ENCODE results near the gene OR2M4.
"Not testable (repeated sequence)": the region's sequence is repeated elsewhere in the genome, so short reads cannot be mapped to it uniquely, and the experiment has no call there.

Gene OR2M4

GRCh38 chr1:248268178-248268577 lies 37.0 kb downstream of the OR2M4 start:
- no peak overlapping the region for H3K27ac ChIP-seq (ENCODE audit: low read length, poor library complexity, severe bottlenecking)
- H2BK15ac ChIP-seq (ENCODE audit: low read depth, poor library complexity, severe bottlenecking), result no peak overlapping the region
- H2BK5ac ChIP-seq (ENCODE audit: low read depth, low read length, poor library complexity, severe bottlenecking), result no peak overlapping the region
- H3K27me3 ChIP-seq (ENCODE audit: control insufficient read depth in 1 of 2, insufficient read depth in 1 of 2, low read length in 2 of 2), result no peaks in the 10 kb centered on the region
- H3K79me1 ChIP-seq (replicated peaks; ENCODE audit: low read length, poor library complexity, severe bottlenecking), result no peaks in the 10 kb centered on the region
- H2AK5ac ChIP-seq (ENCODE audit: low read length, severe bottlenecking), result no peak overlapping the region
- no peaks in the 10 kb centered on the region for H3K36me3 ChIP-seq (ENCODE audit: control insufficient read depth in 1 of 2, insufficient read depth in 2 of 2, low read depth in 1 of 2, low read length in 2 of 2)
- no peak overlapping the region for H3K4me2 ChIP-seq (ENCODE audit: low read length, poor library complexity, severe bottlenecking)
- H3K4ac ChIP-seq (ENCODE audit: low read depth in 1 of 2, low read length in 2 of 2), result no peak overlapping the region
- H4K91ac ChIP-seq (ENCODE audit: low read length), result no peak overlapping the region
- no peak overlapping the region for H2BK12ac ChIP-seq (ENCODE audit: low read length in 2 of 2)
- H3K4me1 ChIP-seq (ENCODE audit: control insufficient read depth, insufficient read depth, low read depth, low read length), result no peaks in the 10 kb centered on the region
- H2BK120ac ChIP-seq (ENCODE audit: low read depth, low read length), result no peak overlapping the region
- no peak overlapping the region for H3K4me3 ChIP-seq (ENCODE audit: insufficient read depth in 1 of 2, low read depth in 1 of 2, low read length in 2 of 2)
- H4K8ac ChIP-seq (ENCODE audit: low read length), result no peak overlapping the region
- DNase-seq, result no peak
- H3K9ac ChIP-seq (ENCODE audit: low read length), result no peak overlapping the region
- no peak overlapping the region for H3K18ac ChIP-seq (ENCODE audit: low read depth in 1 of 2, low read length in 2 of 2)
- H2AFZ ChIP-seq (ENCODE audit: low read depth, low read length), result no peak overlapping the region
- peaks cover 28% of the 10 kb centered on the region for H3K9me3 ChIP-seq (ENCODE audit: control insufficient read depth, low read length)
- no peak overlapping the region for H3K23ac ChIP-seq (ENCODE audit: low read length in 2 of 2)
- 86% methylated on average over 3 of the region's 4 CpGs for WGBS
- no peak overlapping the region for H3K14ac ChIP-seq (ENCODE audit: low read length in 2 of 2)

- H3K4ac ChIP-seq (ENCODE audit: low read depth in 1 of 2, low read length in 2 of 2); H3K9ac ChIP-seq (ENCODE audit: low read length); H3K27ac ChIP-seq (ENCODE audit: low read length, poor library complexity, severe bottlenecking); H4K8ac ChIP-seq (ENCODE audit: low read length); H3K18ac ChIP-seq (ENCODE audit: low read depth in 1 of 2, low read length in 2 of 2); H4K91ac ChIP-seq (ENCODE audit: low read length); H3K79me1 ChIP-seq (replicated peaks; ENCODE audit: low read length, poor library complexity, severe bottlenecking); H3K27me3 ChIP-seq (ENCODE audit: control insufficient read depth in 1 of 2, insufficient read depth in 1 of 2, low read length in 2 of 2); H3K4me1 ChIP-seq (ENCODE audit: control insufficient read depth, insufficient read depth, low read depth, low read length); H3K36me3 ChIP-seq (ENCODE audit: control insufficient read depth in 1 of 2, insufficient read depth in 2 of 2, low read depth in 1 of 2, low read length in 2 of 2); H2AK5ac ChIP-seq (ENCODE audit: low read length, severe bottlenecking); H3K14ac ChIP-seq (ENCODE audit: low read length in 2 of 2); H2BK5ac ChIP-seq (ENCODE audit: low read depth, low read length, poor library complexity, severe bottlenecking); H2BK15ac ChIP-seq (ENCODE audit: low read depth, poor library complexity, severe bottlenecking); H2BK12ac ChIP-seq (ENCODE audit: low read length in 2 of 2); H3K4me2 ChIP-seq (ENCODE audit: low read length, poor library complexity, severe bottlenecking); H2BK120ac ChIP-seq (ENCODE audit: low read depth, low read length); H3K23ac ChIP-seq (ENCODE audit: low read length in 2 of 2); DNase-seq; H2AFZ ChIP-seq (ENCODE audit: low read depth, low read length); H3K4me3 ChIP-seq (ENCODE audit: insufficient read depth in 1 of 2, low read depth in 1 of 2, low read length in 2 of 2): not testable (repeated sequence)
- 100% methylated on average over 5 of the region's 16 CpGs for WGBS
- H3K9me3 ChIP-seq (ENCODE audit: control insufficient read depth, low read length), result peaks cover 27% of the 10 kb centered on the region
These were observed 42.0 kb downstream of the OR2M4 start for GRCh38 chr1:248273225-248273624.

GRCh38 chr1:248277876-248278275 lies 46.7 kb downstream of the OR2M4 start, which contains the start of gene OR2T33:
OR2T33 (minus strand) TSS chr1:248277976; CDS start chr1:248273814, 4,162 bp downstream.
- H3K4me2 ChIP-seq (ENCODE audit: low read length, poor library complexity, severe bottlenecking), result no peak within 1 kb of the TSS
- H2AFZ ChIP-seq (ENCODE audit: low read depth, low read length), result no peak within 1 kb of the TSS
- H3K14ac ChIP-seq (ENCODE audit: low read length in 2 of 2), result no peak within 1 kb of the TSS
- H3K23ac ChIP-seq (ENCODE audit: low read length in 2 of 2), result no peak within 1 kb of the TSS
- no peaks in the 10 kb centered on the region for H3K79me1 ChIP-seq (replicated peaks; ENCODE audit: low read length, poor library complexity, severe bottlenecking)
- H3K27ac ChIP-seq (ENCODE audit: low read length, poor library complexity, severe bottlenecking), result no peak within 1 kb of the TSS
- H2BK120ac ChIP-seq (ENCODE audit: low read depth, low read length), result no peak within 1 kb of the TSS
- no peak within 1 kb of the TSS for H4K91ac ChIP-seq (ENCODE audit: low read length)
- H2BK5ac ChIP-seq (ENCODE audit: low read depth, low read length, poor library complexity, severe bottlenecking), result no peak within 1 kb of the TSS
- no peak for DNase-seq
- H3K27me3 ChIP-seq (ENCODE audit: control insufficient read depth in 1 of 2, insufficient read depth in 1 of 2, low read length in 2 of 2), result no peaks in the 10 kb centered on the region
- H2AK5ac ChIP-seq (ENCODE audit: low read length, severe bottlenecking), result no peak within 1 kb of the TSS
- H3K9ac ChIP-seq (ENCODE audit: low read length), result no peak within 1 kb of the TSS
- no peak within 1 kb of the TSS for H2BK15ac ChIP-seq (ENCODE audit: low read depth, poor library complexity, severe bottlenecking)
- no peaks in the 10 kb centered on the region for H3K4me1 ChIP-seq (ENCODE audit: control insufficient read depth, insufficient read depth, low read depth, low read length)
- H2BK12ac ChIP-seq (ENCODE audit: low read length in 2 of 2), result no peak within 1 kb of the TSS
- H3K36me3 ChIP-seq (ENCODE audit: control insufficient read depth in 1 of 2, insufficient read depth in 2 of 2, low read depth in 1 of 2, low read length in 2 of 2), result no peaks in the 10 kb centered on the region
- H4K8ac ChIP-seq (ENCODE audit: low read length), result no peak within 1 kb of the TSS
- H3K9me3 ChIP-seq (ENCODE audit: control insufficient read depth, low read length), result peaks cover 40% of the 10 kb centered on the region
- WGBS, result 43% methylated on average over 1 of the region's 1 CpG
- H3K18ac ChIP-seq (ENCODE audit: low read depth in 1 of 2, low read length in 2 of 2), result no peak within 1 kb of the TSS
- H3K4ac ChIP-seq (ENCODE audit: low read depth in 1 of 2, low read length in 2 of 2), result no peak within 1 kb of the TSS
- no peak within 1 kb of the TSS for H3K4me3 ChIP-seq (ENCODE audit: insufficient read depth in 1 of 2, low read depth in 1 of 2, low read length in 2 of 2)

- no peaks in the 10 kb centered on the region for H3K27me3 ChIP-seq (ENCODE audit: control insufficient read depth in 1 of 2, insufficient read depth in 1 of 2, low read length in 2 of 2)
- DNase-seq, result no peak
- no peak overlapping the region for H2BK12ac ChIP-seq (ENCODE audit: low read length in 2 of 2)
- no peak overlapping the region for H2AFZ ChIP-seq (ENCODE audit: low read depth, low read length)
- H3K27ac ChIP-seq (ENCODE audit: low read length, poor library complexity, severe bottlenecking), result no peak overlapping the region
- no peak overlapping the region for H3K23ac ChIP-seq (ENCODE audit: low read length in 2 of 2)
- no peak overlapping the region for H3K18ac ChIP-seq (ENCODE audit: low read depth in 1 of 2, low read length in 2 of 2)
- no peak overlapping the region for H2BK15ac ChIP-seq (ENCODE audit: low read depth, poor library complexity, severe bottlenecking)
- no peak overlapping the region for H3K14ac ChIP-seq (ENCODE audit: low read length in 2 of 2)
- H2BK120ac ChIP-seq (ENCODE audit: low read depth, low read length), result no peak overlapping the region
- H3K9ac ChIP-seq (ENCODE audit: low read length), result no peak overlapping the region
- H3K9me3 ChIP-seq (ENCODE audit: control insufficient read depth, low read length), result peaks cover 26% of the 10 kb centered on the region
- H3K4me3 ChIP-seq (ENCODE audit: insufficient read depth in 1 of 2, low read depth in 1 of 2, low read length in 2 of 2), result no peak overlapping the region
- no peak overlapping the region for H2AK5ac ChIP-seq (ENCODE audit: low read length, severe bottlenecking)
- no peak overlapping the region for H4K91ac ChIP-seq (ENCODE audit: low read length)
- no CpG with 5 or more reads among the region's 6 CpGs for WGBS
- H4K8ac ChIP-seq (ENCODE audit: low read length), result no peak overlapping the region
- H3K36me3 ChIP-seq (ENCODE audit: control insufficient read depth in 1 of 2, insufficient read depth in 2 of 2, low read depth in 1 of 2, low read length in 2 of 2), result no peaks in the 10 kb centered on the region
- H3K4me1 ChIP-seq (ENCODE audit: control insufficient read depth, insufficient read depth, low read depth, low read length), result no peaks in the 10 kb centered on the region
- H3K4me2 ChIP-seq (ENCODE audit: low read length, poor library complexity, severe bottlenecking), result no peak overlapping the region
- H2BK5ac ChIP-seq (ENCODE audit: low read depth, low read length, poor library complexity, severe bottlenecking), result no peak overlapping the region
- no peak overlapping the region for H3K4ac ChIP-seq (ENCODE audit: low read depth in 1 of 2, low read length in 2 of 2)
- H3K79me1 ChIP-seq (replicated peaks; ENCODE audit: low read length, poor library complexity, severe bottlenecking), result no peaks in the 10 kb centered on the region
These were observed 57.2 kb downstream of the OR2M4 start for GRCh38 chr1:248288391-248288790.

All from mesenchymal stem cell (in vitro differentiated cells and primary cell).